OCI-LY1 (cell line): ENCODE data around the gene TNFRSF1A.

Source experiments
- H2AFZ ChIP-seq: fragments of 200-600 bp; sonication (generic), shearing (Covaris generic); 2 replicates; pipeline ENCODE4 v1.6.0; 2014; ENCODE audit warnings: antibody characterized with exemption, mild to moderate bottlenecking, low read length
- H3F3A ChIP-seq: fragments of 200-600 bp; sonication (generic), shearing (Covaris generic); 2 replicates; pipeline ENCODE4 v1.6.0; 2014; ENCODE audit warnings: mild to moderate bottlenecking, antibody characterized with exemption, low read length, moderate library complexity; ENCODE audit not compliant: insufficient read depth
- H3K27ac ChIP-seq: fragments of 200-600 bp; sonication (generic); 2 replicates; pipeline ENCODE4 v1.5.1; 2014; ENCODE audit warnings: low read length, mixed run types, mild to moderate bottlenecking, low read depth; ENCODE audit not compliant: poor library complexity, severe bottlenecking
- H3K27me3 ChIP-seq: fragments of 200-600 bp; sonication (generic); 2 replicates; pipeline ENCODE4 v1.6.0; 2014; ENCODE audit warnings: antibody characterized with exemption, mild to moderate bottlenecking, low read length, moderate library complexity; ENCODE audit not compliant: insufficient read depth
- H3K36me3 ChIP-seq: fragments of 200-600 bp; sonication (generic); 2 replicates; pipeline ENCODE4 v1.6.1; 2014; ENCODE audit warnings: mild to moderate bottlenecking, antibody characterized with exemption, low read length, moderate library complexity, mixed read lengths; ENCODE audit not compliant: insufficient read depth
- H3K4me1 ChIP-seq: fragments of 200-600 bp; sonication (generic); 2 replicates; pipeline ENCODE4 v1.5.1; 2014; ENCODE audit warnings: mild to moderate bottlenecking, low read length, moderate library complexity; ENCODE audit not compliant: insufficient read depth, severe bottlenecking
- H3K4me2 ChIP-seq: fragments of 200-600 bp; sonication (generic), shearing (Covaris generic); 2 replicates; pipeline ENCODE4 v1.6.1; 2014; ENCODE audit warnings: low read length
- H3K4me3 ChIP-seq: fragments of 200-600 bp; sonication (generic); 2 replicates; pipeline ENCODE4 v1.5.1; 2014; ENCODE audit warnings: low read length, low read depth, mild to moderate bottlenecking, mixed read lengths; ENCODE audit not compliant: poor library complexity, severe bottlenecking
- H3K79me2 ChIP-seq: fragments of 200-600 bp; shearing (Covaris generic); 2 replicates; pipeline ENCODE4 v1.6.1; 2016; ENCODE audit warnings: mixed run types, low read length, mixed read lengths; ENCODE audit not compliant: insufficient read depth
- H3K9ac ChIP-seq: fragments of 200-600 bp; sonication (generic), shearing (Covaris generic); 2 replicates; pipeline ENCODE4 v1.6.1; 2014; ENCODE audit warnings: mild to moderate bottlenecking, low read length, mixed read lengths
- H3K9me2 ChIP-seq: fragments of 200-600 bp; sonication (generic), shearing (Covaris generic); 2 replicates; pipeline ENCODE4 v1.6.1; 2014; ENCODE audit warnings: low read depth, mild to moderate bottlenecking, low read length, mixed read lengths
- H3K9me3 ChIP-seq: fragments of 200-600 bp; shearing (Covaris generic); 2 replicates; pipeline ENCODE4 v1.6.1; 2014; ENCODE audit warnings: low read length, mixed read lengths
- H4K20me1 ChIP-seq: fragments of 200-600 bp; sonication (generic), shearing (Covaris generic); 2 replicates; pipeline ENCODE4 v1.6.0; 2016; ENCODE audit warnings: mild to moderate bottlenecking, low read length; ENCODE audit not compliant: insufficient read depth
- CTCF ChIP-seq: fragments of 200-600 bp; sonication (generic), shearing (Covaris generic); IDR thresholded peaks from 2 replicates; pipeline ENCODE4 v1.5.1; 2017; ENCODE audit warnings: mild to moderate bottlenecking, antibody characterized with exemption, low read length, moderate library complexity, mixed read lengths
- EZH2 ChIP-seq: fragments of 200-600 bp; sonication (generic), shearing (Covaris generic); IDR thresholded peaks from 2 replicates; pipeline ENCODE4 v1.8.0; 2017; ENCODE audit warnings: borderline replicate concordance, mixed run types, mild to moderate bottlenecking, antibody characterized with exemption, low read length, moderate library complexity, mixed read lengths

TNFRSF1A gene

GRCh38 chr12:6333029-6333428 is 8.8 kb downstream of the TNFRSF1A start:
- Histone ChIP-seq H4K20me1 (no peaks in the 10 kb centered on the region), H3K9me3 (no peaks in the 10 kb centered on the region), H3K4me1 (peaks cover 38% of the 10 kb centered on the region), H3K9ac (no peak overlapping the region), H3K27me3 (0 out of 2 replicates have a peak, but pooled peaks cover 3% of the 10 kb centered on the region), H3K79me2 (no peaks in the 10 kb centered on the region), H3K27ac (no peak overlapping the region), H3K4me2 (no peak overlapping the region; the same call in 1 of the 2 replicates), H2AFZ (no peak overlapping the region), H3K9me2 (no peaks in the 10 kb centered on the region), H3F3A (no peaks in the 10 kb centered on the region), H3K36me3 (no peaks in the 10 kb centered on the region), H3K4me3 (no peak overlapping the region)
- TF ChIP-seq EZH2 (no peak), CTCF (no peak)

GRCh38 chr12:6332459-6332858 is 9.4 kb downstream of the TNFRSF1A start:
- H3F3A ChIP-seq = no peaks in the 10 kb centered on the region
- H3K27me3 ChIP-seq = 0 out of 2 replicates have a peak, but pooled peaks cover 3% of the 10 kb centered on the region
- H3K9me2 ChIP-seq = no peaks in the 10 kb centered on the region
- no peaks in the 10 kb centered on the region for H3K9me3 ChIP-seq
- no peaks in the 10 kb centered on the region for H3K36me3 ChIP-seq
- no peak for TF ChIP-seq EZH2
- no peak for TF ChIP-seq CTCF
- H3K27ac ChIP-seq = no peak overlapping the region
- H4K20me1 ChIP-seq = no peaks in the 10 kb centered on the region
- H3K4me2 ChIP-seq = no peak overlapping the region
- no peak overlapping the region for H3K9ac ChIP-seq
- H2AFZ ChIP-seq = no peak overlapping the region
- H3K79me2 ChIP-seq = no peaks in the 10 kb centered on the region
- no peak overlapping the region for H3K4me3 ChIP-seq
- H3K4me1 ChIP-seq = peaks cover 37% of the 10 kb centered on the region

- H3K9me3 ChIP-seq = no peaks in the 10 kb centered on the region
- no peak overlapping the region for H2AFZ ChIP-seq
- no peak for TF ChIP-seq EZH2
- TF ChIP-seq CTCF = no peak
- no peaks in the 10 kb centered on the region for H3K36me3 ChIP-seq
- no peaks in the 10 kb centered on the region for H4K20me1 ChIP-seq
- no peak overlapping the region for H3K9ac ChIP-seq
- 0 out of 2 replicates have a peak, but pooled peaks cover 3% of the 10 kb centered on the region for H3K27me3 ChIP-seq
- no peak overlapping the region for H3K4me2 ChIP-seq
- no peak overlapping the region for H3K27ac ChIP-seq
- H3F3A ChIP-seq = no peaks in the 10 kb centered on the region
- H3K79me2 ChIP-seq = no peaks in the 10 kb centered on the region
- no peaks in the 10 kb centered on the region for H3K9me2 ChIP-seq
- no peak overlapping the region for H3K4me3 ChIP-seq
- peaks cover 24% of the 10 kb centered on the region for H3K4me1 ChIP-seq
Measured at GRCh38 chr12:6330999-6331714, 10.7 kb downstream of the TNFRSF1A start.
